K562 treated with DMSO at 1 percent for 24 hours (cell line): Measurements from ENCODE around the gene HEYL. TPM values are rescaled to one million over a fixed set of nuclear protein-coding genes. Genes with fewer than 3 reads are reported as not detected.

Experiments
- total RNA-seq: library from RNA; unstranded; fragments of 300-600 nt; gene quantifications from 2 replicates; pipeline ENCODE4 v1.2.3, GENCODE V29; 2022; ENCODE audit warnings: low read depth; ENCODE audit not compliant: insufficient read depth

Gene HEYL
- 1.5 and 2.0 TPM in 2 replicates for total RNA-seq

GRCh38 chr1:39639305-39640130 is at the start of gene HEYL:
HEYL (minus strand) TSS chr1:39639643; CDS start chr1:39639625, 18 bp downstream.

GRCh38 chr1:39671793-39672550 is 32.5 kb upstream of the HEYL start, which contains the start of gene NT5C1A:
NT5C1A (minus strand) TSS chr1:39672107; CDS start chr1:39672038, 69 bp downstream.

Other genes with a start within 250 kb of the HEYL start
- 0.88 and 0.90 TPM in 2 replicates for gene BMP8A, start 148.0 kb downstream of the HEYL start, total RNA-seq
- gene PABPC4, start 62.9 kb downstream of the HEYL start, total RNA-seq, result 137 and 147 TPM in 2 replicates
- gene NT5C1A, start 32.5 kb upstream of the HEYL start, total RNA-seq, result 0.29 TPM in 1 of 2 replicates, not detected in the other
- 0.09 and 0.17 TPM in 2 replicates for gene HPCAL4, start 51.8 kb upstream of the HEYL start, total RNA-seq
- 121 and 122 TPM in 2 replicates for gene PPIE, start 99.2 kb upstream of the HEYL start, total RNA-seq
- gene OXCT2, start 131.7 kb upstream of the HEYL start, total RNA-seq, result 1.1 and 2.3 TPM in 2 replicates
- gene BMP8B, start 149.2 kb upstream of the HEYL start, total RNA-seq, result 1.7 TPM in 2 replicates
- gene TRIT1, start 243.9 kb upstream of the HEYL start, total RNA-seq, result 24.0 and 30.1 TPM in 2 replicates